HG03469 (cell line): ENCODE results near the gene ZNF101.

Experiments
- ATAC-seq: cut with Tn5 transposase; IDR thresholded peaks from one replicate; pipeline ENCODE4 v1.9.1; 2021; ENCODE audit warnings: mild to moderate bottlenecking, moderate library complexity, moderate number of reproducible peaks; ENCODE audit not compliant: unreplicated experiment

ZNF101 gene

GRCh38 chr19:19668230-19669012, at the start of gene ZNF101:
ZNF101 (plus strand) TSS chr19:19668839; CDS start chr19:19668964, 125 bp downstream.
- ATAC-seq: peak; percentile 60

GRCh38 chr19:19619181-19619848, 49.3 kb upstream of the ZNF101 start:
- ATAC-seq: no peak

GRCh38 chr19:19619849-19620210, 48.8 kb upstream of the ZNF101 start:
- no peak for ATAC-seq

GRCh38 chr19:19623383-19623782, 45.3 kb upstream of the ZNF101 start:
- no peak for ATAC-seq

GRCh38 chr19:19624032-19624570, 44.5 kb upstream of the ZNF101 start:
- no peak for ATAC-seq

GRCh38 chr19:19626516-19627472, 41.8 kb upstream of the ZNF101 start:
- no peak for ATAC-seq

GRCh38 chr19:19627621-19628500, 40.8 kb upstream of the ZNF101 start, which contains the start of gene LPAR2:
LPAR2 (minus strand) TSS chr19:19628220; CDS start chr19:19627275, 945 bp downstream.
- peak; percentile 29 for ATAC-seq

- no peak for ATAC-seq
These were observed 40.0 kb upstream of the ZNF101 start for GRCh38 chr19:19628501-19629134.

- ATAC-seq: no peak
These were observed 38.6 kb upstream of the ZNF101 start for GRCh38 chr19:19630062-19630414.

GRCh38 chr19:19630426-19630825, 38.2 kb upstream of the ZNF101 start:
- ATAC-seq: no peak

GRCh38 chr19:19631346-19631745, 37.3 kb upstream of the ZNF101 start:
- ATAC-seq: no peak

GRCh38 chr19:19632661-19633060, 36.0 kb upstream of the ZNF101 start:
- no peak for ATAC-seq

GRCh38 chr19:19633711-19634515, 34.7 kb upstream of the ZNF101 start:
- ATAC-seq: no peak

GRCh38 chr19:19634516-19635312, 33.9 kb upstream of the ZNF101 start:
- no peak for ATAC-seq

GRCh38 chr19:19635313-19635702, 33.3 kb upstream of the ZNF101 start:
- ATAC-seq: no peak

GRCh38 chr19:19636573-19637185, 32.0 kb upstream of the ZNF101 start:
- ATAC-seq: no peak

- no peak for ATAC-seq
These were observed 31.5 kb upstream of the ZNF101 start for GRCh38 chr19:19637186-19637522.
